ENCODE data around the gene AP1B1.

DNA sequence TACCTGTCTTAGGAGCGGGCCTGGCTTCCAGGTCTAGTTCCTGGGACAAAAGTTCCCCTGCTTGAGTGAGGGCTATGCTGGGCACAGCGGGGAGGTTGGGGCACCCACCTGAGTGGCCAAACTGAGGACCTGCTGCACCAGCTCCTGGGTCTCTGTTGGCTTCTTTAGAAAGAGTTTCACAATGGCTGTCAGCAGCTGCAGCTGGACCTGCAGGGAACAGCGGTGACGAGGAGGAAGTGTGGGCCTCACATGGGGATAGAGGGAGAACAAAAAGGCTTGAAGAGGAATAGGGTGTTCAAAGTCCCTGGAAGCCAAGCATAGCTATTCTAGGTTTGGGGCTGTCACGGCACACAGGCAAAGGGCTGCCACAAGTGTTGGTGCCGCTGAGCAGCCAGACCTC is 46.2 kb downstream of the AP1B1 start:
- TF ChIP-seq, protein P1, sequence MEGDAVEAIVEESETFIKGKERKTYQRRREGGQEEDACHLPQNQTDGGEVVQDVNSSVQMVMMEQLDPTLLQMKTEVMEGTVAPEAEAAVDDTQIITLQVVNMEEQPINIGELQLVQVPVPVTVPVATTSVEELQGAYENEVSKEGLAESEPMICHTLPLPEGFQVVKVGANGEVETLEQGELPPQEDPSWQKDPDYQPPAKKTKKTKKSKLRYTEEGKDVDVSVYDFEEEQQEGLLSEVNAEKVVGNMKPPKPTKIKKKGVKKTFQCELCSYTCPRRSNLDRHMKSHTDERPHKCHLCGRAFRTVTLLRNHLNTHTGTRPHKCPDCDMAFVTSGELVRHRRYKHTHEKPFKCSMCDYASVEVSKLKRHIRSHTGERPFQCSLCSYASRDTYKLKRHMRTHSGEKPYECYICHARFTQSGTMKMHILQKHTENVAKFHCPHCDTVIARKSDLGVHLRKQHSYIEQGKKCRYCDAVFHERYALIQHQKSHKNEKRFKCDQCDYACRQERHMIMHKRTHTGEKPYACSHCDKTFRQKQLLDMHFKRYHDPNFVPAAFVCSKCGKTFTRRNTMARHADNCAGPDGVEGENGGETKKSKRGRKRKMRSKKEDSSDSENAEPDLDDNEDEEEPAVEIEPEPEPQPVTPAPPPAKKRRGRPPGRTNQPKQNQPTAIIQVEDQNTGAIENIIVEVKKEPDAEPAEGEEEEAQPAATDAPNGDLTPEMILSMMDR (IDR thresholded peaks at IDR 0.05), result no peak
- TF ChIP-seq POLR2A (IDR thresholded peaks at IDR 0.05) (no peak), EP300 (IDR thresholded peaks at IDR 0.05) (no peak), POLR2AphosphoS5 (IDR thresholded peaks at IDR 0.05) (no peak)
